Mesenteric fat pad (tissue), 1 donor: ENCODE results near the gene NBEA. TPM values are rescaled to one million over a fixed set of nuclear protein-coding genes. Genes with fewer than 3 reads are reported as not detected.

Experiments
- DNase-seq: peaks from one replicate; pipeline ENCODE4 v3.0.0-alpha.2; 2020; ENCODE audit warnings: low spot score
- total RNA-seq: library from RNA; stranded (reverse); fragmentation: NEBNext Ultra II Directional; extraction: Animal tissue kit (Norgen Biotek cat#: 25700); gene quantifications from one replicate; pipeline ENCODE4 v1.2.1, GENCODE V29; 2021
- donor health status: DM: yes; HTN: yes; CAD: no.

NBEA gene
- total RNA-seq, 1 donor from 2014 or later: 3.7 TPM

- no peak for DNase-seq
Measured at GRCh38 chr13:35266412-35266811, 324.3 kb downstream of the NBEA start.

- no peak for DNase-seq
Measured at GRCh38 chr13:35278917-35279316, 336.8 kb downstream of the NBEA start.

- DNase-seq: no peak
Measured at GRCh38 chr13:35279500-35279899, 337.4 kb downstream of the NBEA start.

GRCh38 chr13:35283856-35284255 is 341.8 kb downstream of the NBEA start:
- no peak for DNase-seq

GRCh38 chr13:35285677-35286076 is 343.6 kb downstream of the NBEA start:
- no peak for DNase-seq

GRCh38 chr13:35292329-35292728 is 350.3 kb downstream of the NBEA start:
- no peak for DNase-seq

GRCh38 chr13:35293579-35294226 is 351.6 kb downstream of the NBEA start:
- DNase-seq: no peak

- no peak for DNase-seq
Measured at GRCh38 chr13:35309706-35310105, 367.6 kb downstream of the NBEA start.

- DNase-seq: no peak
Measured at GRCh38 chr13:35332134-35332533, 390.1 kb downstream of the NBEA start.

- DNase-seq: no peak
Measured at GRCh38 chr13:35333157-35333556, 391.1 kb downstream of the NBEA start.

GRCh38 chr13:35342440-35342839 is 400.4 kb downstream of the NBEA start:
- DNase-seq: no peak

- no peak for DNase-seq
Measured at GRCh38 chr13:35343417-35343816, 401.3 kb downstream of the NBEA start.

GRCh38 chr13:35345992-35346391 is 403.9 kb downstream of the NBEA start:
- no peak for DNase-seq

GRCh38 chr13:35346494-35346893 is 404.4 kb downstream of the NBEA start:
- no peak for DNase-seq

- DNase-seq: no peak
Measured at GRCh38 chr13:35347679-35348205, 405.7 kb downstream of the NBEA start.

GRCh38 chr13:35349052-35349451 is 407.0 kb downstream of the NBEA start:
- no peak for DNase-seq

- no peak for DNase-seq
Measured at GRCh38 chr13:35349673-35350278, 407.7 kb downstream of the NBEA start.

- DNase-seq: no peak
Measured at GRCh38 chr13:35354285-35354684, 412.2 kb downstream of the NBEA start.

GRCh38 chr13:35354882-35355281 is 412.8 kb downstream of the NBEA start:
- no peak for DNase-seq

- DNase-seq: no peak
Measured at GRCh38 chr13:35356572-35356971, 414.5 kb downstream of the NBEA start.

- no peak for DNase-seq
Measured at GRCh38 chr13:35365883-35366282, 423.8 kb downstream of the NBEA start.

- no peak for DNase-seq
Measured at GRCh38 chr13:35367586-35367985, 425.5 kb downstream of the NBEA start.

- no peak for DNase-seq
Measured at GRCh38 chr13:35378939-35379338, 436.9 kb downstream of the NBEA start.
